NOMO-1 treated with dmso at 0.1 percent for 144 hours (cell line): ENCODE measurements around the gene PLCB2.

Experiments
- DNase-seq: peaks from one replicate; lab custom pipeline; 2025; ENCODE audit not compliant: unreplicated experiment; lab: John Stamatoyannopoulos, UW

PLCB2 gene, protein sequence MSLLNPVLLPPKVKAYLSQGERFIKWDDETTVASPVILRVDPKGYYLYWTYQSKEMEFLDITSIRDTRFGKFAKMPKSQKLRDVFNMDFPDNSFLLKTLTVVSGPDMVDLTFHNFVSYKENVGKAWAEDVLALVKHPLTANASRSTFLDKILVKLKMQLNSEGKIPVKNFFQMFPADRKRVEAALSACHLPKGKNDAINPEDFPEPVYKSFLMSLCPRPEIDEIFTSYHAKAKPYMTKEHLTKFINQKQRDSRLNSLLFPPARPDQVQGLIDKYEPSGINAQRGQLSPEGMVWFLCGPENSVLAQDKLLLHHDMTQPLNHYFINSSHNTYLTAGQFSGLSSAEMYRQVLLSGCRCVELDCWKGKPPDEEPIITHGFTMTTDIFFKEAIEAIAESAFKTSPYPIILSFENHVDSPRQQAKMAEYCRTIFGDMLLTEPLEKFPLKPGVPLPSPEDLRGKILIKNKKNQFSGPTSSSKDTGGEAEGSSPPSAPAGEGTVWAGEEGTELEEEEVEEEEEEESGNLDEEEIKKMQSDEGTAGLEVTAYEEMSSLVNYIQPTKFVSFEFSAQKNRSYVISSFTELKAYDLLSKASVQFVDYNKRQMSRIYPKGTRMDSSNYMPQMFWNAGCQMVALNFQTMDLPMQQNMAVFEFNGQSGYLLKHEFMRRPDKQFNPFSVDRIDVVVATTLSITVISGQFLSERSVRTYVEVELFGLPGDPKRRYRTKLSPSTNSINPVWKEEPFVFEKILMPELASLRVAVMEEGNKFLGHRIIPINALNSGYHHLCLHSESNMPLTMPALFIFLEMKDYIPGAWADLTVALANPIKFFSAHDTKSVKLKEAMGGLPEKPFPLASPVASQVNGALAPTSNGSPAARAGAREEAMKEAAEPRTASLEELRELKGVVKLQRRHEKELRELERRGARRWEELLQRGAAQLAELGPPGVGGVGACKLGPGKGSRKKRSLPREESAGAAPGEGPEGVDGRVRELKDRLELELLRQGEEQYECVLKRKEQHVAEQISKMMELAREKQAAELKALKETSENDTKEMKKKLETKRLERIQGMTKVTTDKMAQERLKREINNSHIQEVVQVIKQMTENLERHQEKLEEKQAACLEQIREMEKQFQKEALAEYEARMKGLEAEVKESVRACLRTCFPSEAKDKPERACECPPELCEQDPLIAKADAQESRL

DNA sequence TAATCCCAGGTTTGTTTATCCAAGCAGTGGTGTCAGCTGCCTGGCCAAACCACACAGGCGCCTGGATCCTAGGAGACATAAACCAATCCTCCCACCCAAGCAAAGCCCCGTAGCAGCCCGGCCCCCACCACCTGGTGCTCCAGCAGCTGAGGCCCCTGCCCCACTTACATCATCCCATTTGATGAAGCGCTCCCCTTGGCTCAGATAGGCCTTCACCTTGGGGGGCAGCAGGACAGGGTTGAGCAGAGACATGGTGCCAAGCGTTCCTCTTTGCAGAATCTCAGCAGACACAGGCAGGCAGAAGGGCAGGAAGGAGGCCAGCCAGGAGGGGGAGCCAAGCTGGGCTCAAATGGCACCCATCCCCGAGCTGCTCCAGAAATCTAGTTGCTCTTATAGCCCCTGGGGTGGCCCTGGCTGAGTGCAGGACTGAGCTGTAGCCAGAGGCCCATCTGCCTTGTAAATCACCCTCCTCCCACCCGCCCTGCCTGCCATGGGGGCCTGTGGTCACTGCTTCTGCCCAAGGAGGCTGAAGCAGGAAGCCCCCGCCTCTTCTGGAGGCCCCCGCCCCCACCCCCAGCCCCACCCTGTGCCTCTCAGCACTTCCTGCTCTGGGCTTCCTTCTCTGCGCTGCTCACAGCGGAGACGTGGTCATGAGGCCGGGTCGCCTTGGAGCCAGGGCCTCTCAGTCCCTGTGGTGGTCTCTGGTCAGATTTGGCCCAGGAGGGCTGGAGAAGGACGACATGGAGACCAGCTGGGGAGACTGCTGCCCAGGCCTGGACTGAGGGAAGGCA lies at the start of gene PLCB2:
PLCB2 (minus strand) TSS at position 515 of the 791 bp plus-strand sequence; CDS start at position 252, 263 bp downstream.
- peak; percentile 72 for DNase-seq

DNA sequence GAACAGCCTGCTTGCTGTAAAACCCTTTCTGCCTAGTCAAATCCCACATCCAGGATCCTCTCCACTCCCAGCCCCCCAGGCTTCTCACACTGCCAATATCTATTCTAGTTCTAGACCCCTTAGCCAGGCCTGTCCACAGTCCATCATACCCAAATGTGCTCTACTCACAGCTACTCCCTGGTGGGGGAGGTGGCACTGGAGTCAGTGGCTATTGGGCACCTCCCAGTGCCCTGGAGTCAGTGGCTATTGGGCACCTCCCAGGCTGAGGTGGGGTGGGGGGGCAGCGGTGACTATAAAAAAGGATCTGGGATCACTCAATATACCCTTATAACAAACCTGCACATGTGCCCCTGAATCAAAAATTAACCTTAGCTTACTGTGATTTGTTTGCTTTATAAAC lies 49.5 kb upstream of the PLCB2 start:
- DNase-seq, result no peak

- DNase-seq, result no peak
Observed at GRCh38 chr15:40355976-40356585, 48.3 kb upstream of the PLCB2 start.

DNA sequence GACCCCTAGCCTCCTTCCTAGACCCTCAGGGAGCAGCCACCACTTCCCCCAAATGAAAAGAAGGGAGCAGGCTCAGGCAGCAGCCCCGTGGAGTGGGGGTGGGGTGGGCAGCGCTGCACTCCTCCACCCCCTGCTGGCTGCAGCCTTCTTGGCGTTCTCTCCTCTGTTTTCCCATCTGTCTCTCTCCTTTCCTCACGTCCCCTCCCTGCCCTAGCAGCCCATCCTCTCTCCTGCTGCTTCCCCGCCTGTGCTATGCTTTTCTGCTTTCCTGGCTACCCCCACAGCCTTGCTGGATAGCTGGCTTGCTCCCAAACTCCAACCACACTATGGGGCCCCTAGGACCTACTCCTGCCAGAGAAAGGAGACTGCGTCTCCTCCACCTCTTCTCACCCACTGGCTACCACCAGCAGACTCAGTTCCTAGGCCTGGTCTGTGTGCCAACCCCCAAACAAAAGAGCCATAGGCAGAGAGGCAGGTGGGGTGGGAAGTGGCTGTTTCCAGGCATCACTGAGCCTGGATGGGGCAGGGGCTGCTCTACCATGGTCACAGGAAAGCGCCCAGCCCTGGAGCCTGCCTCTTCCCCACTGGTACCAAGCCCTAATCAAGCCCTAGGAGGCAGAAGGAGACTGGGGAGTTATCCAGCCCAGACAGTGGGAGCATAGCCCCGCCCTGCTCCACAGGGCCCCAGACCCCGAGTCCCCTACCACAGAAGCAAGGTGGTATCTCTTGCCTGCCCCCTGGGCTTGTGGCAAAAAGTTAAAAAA lies 46.9 kb upstream of the PLCB2 start:
- peak; percentile 20 for DNase-seq

DNA sequence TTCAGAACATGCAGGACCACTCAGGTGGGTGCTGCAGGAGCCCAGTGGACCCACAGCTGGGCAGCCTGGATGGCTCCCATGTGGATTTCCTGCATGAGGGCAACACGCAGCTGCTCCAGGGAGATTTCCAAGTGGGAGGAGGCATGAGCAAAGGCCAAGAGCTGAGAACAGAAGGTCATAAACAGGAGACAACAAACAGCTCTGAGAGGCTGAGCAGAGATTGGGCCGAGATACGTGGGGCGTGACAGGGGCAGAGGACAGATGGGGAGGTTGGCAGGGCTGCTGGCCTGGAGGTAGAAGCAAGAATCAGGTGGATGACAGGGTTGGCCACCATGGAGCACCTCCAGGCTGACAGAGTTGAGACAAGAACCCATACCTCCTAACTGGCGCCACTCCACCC lies 46.0 kb upstream of the PLCB2 start:
- no peak for DNase-seq

GRCh38 chr15:40352281-40352901 lies 44.7 kb upstream of the PLCB2 start:
- no peak for DNase-seq

DNA sequence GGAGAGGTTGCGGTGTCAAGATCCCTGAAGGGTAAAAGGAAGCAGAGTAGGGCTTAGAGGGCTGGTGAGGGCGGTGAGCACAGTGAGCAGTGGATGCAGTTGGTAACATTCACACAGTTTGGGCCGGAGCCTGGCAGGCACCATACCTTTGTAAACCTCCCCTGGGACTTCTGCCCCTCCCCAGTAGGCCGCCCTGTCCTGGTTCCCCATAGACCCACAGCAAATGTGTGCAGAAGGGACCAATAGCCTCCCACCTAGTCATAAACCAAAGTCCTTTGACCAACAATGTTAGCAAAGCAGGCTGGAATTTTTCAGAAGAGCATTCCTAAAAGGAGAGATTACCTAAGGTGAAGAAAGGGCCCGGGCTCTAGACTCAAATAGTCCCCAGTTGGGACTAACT lies 41.4 kb upstream of the PLCB2 start:
- DNase-seq, result no peak

GRCh38 chr15:40348474-40348870 lies 40.7 kb upstream of the PLCB2 start:
- DNase-seq, result no peak

DNA sequence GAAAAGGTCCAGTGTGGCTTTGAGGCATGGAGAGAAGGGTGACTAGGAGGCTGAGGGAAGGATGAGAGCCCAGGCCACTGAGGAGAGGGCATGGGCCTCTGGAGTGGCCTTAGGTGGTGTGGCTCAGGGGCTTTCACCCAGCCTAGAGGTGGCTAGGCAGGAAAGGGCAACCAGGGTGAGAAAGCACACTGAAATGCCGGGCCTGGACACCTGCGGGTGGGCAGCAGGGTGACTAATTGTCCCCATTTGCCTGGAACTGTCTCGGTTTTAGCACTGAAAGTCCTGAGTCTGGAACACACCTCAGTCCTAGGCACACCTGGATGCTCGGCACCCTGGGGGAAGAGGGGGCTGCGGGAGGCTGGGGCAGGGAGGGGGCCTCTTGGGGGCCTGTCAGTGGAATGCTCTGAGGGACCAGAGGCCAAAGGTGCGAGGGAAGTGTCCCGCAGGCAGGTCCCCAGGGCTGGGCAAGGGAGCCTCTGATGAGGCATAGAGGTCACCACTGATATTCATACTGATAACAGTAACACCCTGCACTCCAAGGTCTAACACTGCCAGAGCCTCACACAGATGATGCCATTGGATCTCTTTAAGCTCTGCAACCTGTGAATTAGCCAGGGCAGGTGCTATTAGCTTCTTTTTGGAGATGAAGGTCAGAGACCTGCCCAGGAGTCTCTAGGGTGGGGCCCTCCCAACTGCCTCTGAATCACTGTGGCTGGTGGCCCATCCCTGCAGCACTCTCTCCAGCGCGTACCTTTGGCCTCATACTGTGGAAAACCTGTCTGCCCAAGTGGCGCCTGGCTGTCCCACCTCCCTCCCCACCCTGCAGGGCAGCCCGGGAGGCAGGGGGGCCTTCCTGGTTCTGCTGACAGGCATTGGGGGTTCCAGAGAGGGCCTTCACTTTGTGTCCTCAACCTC lies 40.1 kb upstream of the PLCB2 start:
- no peak for DNase-seq

DNA sequence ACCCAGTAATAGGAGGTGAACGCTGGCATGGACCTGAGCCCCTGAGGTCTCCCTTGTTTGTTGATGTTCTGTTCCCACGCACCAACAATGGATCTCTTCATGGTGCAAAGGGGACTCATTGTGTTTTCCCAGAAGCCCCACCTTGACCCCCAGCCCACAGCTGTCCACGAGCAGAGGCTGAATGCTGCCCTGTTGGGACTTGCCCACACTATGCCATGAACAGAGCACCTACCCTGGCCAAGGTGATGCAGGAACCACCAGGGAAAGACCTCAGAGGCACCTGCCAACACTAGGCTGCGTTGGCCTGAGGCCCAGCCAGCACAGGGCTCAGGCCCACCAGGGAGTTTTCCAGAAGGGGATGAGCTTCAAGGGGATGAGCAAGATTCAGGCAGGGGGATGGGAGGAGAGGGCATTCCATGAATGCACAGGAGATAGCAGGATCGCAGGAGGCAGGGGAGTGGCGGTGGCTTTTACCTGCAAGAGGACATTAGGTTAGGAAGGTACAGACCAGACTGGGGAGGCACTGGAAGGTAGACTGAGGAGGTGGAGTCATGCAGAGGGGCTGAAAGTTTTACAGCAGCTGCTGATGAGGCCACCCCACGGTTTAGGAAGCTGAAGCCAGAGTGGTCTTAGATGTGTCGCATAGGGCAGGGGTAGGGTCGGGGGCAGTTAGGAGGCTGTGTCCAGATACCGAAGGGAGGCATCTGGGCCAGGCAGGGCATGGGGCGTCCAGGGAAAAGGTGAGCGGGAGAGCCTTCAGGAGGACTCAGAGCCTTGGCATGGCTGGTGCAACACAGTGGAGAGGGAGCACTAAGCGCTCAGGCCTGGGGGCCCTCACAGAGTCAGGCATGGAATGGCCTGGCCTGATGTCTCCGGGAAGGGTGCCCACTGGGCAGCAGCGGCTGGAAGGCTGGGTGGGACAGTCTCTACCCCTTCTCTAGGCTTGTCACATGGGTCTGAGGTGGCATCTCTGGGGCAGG lies 39.1 kb upstream of the PLCB2 start:
- no peak for DNase-seq

DNA sequence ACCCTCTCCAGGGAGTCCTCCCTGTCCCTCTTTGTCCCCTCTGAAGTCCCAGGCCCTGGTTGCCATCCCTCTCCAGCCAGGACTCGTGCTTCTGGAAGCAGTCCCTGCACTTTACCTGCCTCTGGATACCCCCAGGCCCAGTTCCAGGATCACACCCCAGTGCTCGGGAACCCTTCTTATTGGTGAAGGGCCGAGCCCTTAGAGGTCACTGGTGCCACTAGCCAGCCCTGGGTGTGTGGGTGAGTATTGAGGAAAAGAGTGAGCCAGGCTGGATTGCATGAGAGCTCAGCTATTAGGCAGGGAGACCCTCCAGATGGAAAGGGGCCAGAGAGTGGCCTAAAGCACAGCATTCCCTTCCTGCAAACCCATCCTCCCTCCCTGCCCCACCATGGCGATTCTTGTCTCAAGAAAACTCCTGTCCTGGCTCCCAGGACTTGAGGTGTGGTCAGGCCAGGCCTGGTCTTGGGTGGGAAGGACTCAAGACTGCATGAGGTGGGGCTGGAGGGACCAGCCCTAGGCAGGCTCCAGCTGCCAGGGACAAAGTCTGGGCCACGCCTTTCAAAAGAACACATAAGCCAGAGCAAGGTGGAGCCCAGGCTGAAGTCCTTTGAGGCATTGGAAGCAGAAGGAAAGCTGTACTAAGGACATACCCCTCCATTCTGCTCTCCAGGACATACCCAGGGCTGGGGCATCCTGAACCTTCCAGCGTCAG lies 38.3 kb upstream of the PLCB2 start:
- DNase-seq, result no peak

- DNase-seq, result no peak
Observed at GRCh38 chr15:40345225-40345866, 37.6 kb upstream of the PLCB2 start.

- DNase-seq, result peak; percentile 43
Observed at GRCh38 chr15:40344631-40345120, 36.9 kb upstream of the PLCB2 start.

GRCh38 chr15:40344217-40344616 lies 36.5 kb upstream of the PLCB2 start:
- no peak for DNase-seq

DNA sequence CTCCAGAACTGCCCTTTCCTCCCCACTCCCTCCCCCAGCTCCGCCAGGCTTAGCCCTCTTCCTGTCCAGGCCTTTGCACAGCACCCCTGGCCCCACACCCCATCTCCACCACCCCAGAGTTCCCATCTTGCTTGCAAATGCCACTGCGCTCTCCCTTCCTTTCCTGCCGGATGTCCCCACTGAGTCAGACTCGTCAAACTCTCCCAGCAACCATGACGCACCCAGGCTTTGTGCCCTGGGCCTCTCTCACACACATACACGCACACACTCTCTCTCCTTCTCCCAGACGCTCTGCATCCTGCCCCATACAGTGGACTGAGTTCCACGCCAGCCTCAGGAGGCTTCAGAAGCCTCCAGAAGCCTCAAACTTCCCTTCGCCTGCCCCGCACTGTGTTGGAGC lies 35.8 kb upstream of the PLCB2 start:
- no peak for DNase-seq
